Ecto neural progenitor cell (in vitro differentiated cells): ENCODE measurements around the gene CHDH.

Source experiments
- DNase-seq: peaks from one replicate; pipeline ENCODE4 v3.0.0-alpha.2; 2018; ENCODE audit warnings: low spot score

Gene CHDH

DNA sequence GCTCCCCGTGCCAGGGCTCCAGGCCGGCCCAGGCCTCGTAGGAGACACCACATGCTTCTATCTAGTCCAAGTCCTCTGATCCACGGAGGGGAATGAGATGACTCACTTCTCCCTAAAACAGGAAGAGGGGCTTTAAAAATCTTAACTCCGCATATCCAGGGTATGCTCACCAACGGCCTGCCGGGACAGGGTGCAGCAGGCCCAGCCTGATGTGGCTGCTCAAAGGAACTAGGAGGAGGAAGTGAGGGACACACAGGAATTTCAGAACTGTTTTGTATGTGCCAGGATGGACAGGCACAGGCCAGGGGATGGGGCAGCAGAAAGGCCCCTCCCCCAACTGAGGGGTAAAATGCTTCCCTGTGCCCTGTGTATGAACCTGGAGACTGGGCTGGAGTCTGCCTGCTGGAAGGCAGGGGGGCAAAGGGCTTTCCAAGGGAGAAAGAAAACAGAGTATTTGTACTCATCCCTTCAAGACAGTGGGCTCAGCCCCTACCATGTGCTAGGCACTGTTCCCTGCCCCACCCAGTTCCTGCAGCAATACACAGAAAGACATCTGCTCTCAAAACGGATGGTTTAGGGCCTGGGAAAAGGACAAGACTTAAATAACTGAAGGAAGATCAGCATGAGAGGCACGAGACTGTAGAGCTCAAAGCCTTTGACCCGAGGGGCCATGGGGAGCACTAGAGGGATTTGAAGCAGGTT is 22.1 kb downstream of the CHDH start:
- no peak for DNase-seq

DNA sequence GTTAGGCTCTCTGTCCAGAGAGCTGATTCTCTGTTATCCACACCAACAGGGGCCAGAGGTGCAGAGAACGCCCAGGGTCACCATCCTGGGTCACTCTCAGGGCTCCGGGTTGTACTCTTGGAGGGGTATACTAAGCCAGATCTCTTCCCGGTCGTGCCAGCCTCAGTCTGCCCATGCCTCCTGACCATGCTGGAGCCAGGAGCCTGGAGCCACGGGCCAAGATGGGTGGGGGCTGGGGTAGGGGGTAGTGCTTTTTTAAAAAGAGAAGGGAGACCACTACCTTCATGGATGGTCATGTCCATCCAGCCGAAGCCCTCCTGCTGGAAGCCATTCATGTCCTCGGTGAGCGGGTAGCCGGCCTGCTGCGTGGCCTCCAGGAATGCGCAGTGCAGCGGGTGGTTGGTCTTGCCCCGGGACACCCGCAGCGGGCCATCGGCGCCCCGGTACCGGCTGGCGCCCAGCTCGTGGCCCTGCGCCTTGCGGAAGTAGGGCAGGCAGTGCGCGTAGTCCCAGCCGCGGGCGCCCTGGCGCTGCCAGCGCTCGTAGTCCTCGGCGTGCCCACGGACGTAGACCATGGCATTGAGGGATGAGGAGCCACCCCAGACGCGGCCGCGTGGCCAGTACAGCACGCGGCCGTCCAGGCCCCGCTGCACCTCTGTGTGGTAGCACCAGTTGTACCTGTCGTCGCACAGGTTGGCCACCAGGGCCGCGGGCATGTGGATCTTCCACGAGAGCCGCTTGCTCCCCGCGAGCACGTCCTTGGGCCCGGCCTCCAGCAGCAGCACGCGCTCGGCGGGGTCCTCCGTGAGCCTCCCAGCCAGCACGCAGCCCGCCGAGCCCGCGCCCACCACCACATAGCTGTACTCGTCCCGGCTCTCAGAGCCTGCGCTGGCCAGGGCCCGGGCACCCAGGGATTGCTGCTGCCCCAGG is 22.9 kb downstream of the CHDH start:
- DNase-seq, result no peak

DNA sequence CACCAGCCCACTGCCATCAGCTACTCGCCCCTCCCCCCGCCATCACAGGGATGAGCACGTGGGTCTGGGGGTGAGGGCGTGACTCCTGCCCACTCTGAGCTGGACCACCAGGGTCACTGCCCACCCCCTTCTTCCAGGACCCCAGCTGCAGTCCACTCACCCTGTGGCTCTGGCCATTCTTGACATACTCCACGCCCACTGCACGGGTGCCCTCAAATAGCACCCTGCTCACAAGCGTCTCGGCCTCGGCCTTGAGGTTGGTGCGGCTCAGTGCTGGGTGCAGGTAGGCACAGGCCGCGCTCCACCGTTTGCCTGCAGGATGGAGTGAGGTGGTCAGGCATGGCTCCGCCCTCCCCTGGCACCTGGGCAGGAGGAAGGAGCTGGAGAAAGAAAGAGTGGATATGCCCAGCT is 23.9 kb downstream of the CHDH start:
- DNase-seq, result no peak

DNA sequence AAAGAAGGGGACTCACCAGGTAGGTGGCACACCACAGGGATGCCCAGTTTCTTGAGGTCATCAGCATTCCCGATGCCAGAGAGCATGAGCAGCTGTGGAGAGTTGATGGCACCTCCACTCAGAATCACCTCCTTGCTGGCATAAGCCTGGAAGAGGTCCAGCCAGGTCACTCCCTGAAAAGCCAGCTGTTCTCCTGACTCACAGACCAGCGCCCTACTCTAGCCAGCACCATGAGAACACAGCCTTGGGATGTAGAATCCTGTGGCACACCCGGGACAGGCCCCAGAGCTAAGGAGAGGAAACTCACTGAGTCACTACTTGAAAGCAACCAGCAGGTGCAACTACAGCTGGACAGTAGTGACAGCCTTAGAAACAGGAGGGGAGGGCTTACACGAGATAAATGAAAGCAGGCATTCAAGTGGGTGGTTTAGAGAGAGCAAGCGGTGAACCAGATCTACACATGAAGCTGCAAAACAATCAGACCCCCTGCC is 24.5 kb downstream of the CHDH start:
- DNase-seq, result no peak

DNA sequence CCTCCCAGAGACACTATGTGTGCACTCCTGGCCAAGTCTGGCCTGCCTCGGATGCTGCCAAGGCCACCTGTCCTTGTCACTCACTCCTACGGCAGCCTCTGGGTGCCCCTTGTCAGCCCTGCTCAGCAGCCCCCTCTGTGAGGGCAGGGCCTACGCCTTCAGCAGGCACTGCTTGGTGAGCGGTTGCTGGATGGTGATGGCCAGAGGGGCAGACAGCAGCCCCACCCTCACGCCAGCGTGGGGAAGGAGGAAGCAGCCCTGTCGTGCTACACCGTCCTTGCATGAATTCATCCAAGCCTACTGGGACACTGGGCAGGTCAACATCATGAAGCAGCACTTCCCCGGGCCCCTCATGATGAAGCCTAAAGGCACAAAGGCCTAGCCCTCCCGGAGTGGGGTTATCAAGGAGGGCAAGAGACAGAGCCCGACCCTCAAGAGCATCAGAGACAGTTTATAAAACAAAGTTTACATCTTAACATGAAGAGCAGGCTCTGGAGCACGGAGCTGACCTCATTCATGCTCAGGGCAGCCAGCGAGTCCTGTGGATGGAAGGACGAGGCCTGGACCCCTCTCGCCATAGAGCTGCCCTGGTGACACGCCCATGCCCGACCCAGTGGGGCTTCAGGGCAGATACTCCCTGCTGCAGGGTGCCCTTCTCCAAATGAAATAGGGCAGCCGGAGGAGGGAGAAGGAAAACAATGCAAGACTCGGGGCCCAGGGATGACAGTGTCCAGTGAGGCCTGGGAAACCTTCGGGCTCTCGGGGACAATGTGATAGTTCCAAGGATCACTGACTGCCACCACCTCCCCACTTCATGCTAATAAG is 25.3 kb downstream of the CHDH start:
- peak; percentile 42 for DNase-seq

DNA sequence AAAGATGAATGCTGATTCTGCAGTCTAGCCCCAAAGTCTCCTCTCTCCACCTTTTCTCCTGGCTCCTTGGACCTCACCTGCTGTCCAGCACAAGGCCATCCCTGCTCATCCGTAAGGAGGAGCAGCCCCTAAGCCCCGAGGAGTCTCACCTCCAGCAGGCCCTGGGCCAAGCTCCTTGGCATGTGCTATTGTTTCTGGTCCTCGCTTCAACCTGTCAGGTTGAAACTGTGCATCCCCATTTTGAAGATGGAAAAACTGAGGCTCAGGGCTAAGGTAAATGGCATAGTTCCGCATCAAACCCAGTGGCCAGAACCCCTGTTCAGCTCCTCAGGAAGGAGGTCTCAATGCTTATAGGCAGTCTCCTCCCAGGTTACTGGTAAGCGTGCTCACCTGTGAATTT is 26.1 kb downstream of the CHDH start:
- no peak for DNase-seq

DNA sequence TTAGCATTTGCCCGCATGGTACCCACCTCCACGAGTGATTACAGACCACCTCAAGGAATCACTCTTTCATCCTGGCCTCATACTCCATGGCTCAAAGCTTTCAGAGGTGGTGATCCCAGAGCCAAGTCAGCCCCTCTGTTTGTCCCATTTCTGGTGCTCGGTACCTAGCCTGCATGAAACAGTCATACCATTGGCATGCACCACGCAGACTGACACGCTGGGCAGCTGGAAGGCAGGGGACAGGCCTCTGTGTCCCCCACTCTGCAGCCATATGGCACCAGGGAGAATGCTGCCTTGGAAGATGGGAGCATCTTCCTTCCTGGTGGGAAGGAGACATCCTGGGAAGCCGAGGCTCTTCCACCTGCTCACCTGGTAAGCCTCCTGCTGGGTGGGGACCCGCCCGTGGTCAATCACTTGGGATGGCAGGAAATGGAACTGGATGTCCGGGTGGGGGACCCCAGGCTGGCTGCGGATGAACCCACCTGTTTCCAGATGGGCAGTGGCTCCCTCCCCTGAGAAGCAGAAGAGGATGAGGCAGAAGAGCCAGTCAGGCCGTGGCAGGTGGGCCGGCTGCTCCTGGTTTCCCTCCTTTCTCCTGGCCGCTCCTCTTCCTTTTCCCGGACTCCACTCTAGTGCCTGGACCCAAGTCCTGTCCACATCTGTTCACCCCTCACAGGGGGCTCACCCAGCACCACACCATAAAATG is 26.9 kb downstream of the CHDH start:
- DNase-seq, result no peak

DNA sequence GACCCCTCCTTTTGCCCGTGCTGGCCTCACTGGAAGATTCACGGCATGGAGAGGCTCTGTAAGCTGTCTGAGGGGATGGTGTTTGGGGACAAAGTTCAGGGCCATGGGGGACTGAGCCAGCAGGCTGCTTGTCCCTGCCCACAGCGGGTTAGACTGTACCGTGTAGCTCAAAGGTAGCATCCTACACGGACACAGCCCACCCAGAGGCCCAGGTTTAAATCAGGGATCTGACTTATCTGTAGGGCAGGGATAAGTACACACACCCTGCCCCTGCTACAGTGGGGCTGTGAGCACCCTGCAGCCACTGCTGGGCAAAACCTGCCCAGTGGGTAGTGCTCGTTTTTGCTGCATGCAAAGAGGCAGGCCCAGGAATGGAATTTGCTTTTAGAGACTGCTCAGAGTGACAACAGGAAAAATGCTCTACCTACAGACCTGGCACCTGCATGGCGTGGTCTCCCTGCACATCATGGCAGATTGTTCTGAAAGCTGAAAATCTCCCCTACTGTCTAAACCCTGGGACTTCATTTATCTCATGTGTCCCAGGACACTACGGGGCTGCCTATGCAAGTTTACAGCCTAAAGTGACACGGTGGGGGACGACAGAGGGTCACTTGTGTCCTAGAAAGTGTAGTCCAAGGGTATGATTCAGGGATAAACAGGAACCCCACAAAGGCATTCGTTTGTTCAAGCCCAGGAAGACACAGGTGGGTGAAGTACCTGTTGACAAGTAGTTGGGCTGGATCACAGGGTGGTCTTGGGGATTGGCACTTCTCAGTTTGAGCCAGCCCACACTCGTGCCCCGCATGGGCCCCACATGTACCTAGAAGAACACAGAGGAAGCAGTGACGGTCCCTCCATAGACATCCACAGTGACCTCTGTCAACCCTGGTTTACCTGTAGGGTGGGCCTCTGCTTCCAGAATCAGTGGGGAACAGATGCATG is 27.7 kb downstream of the CHDH start:
- no peak for DNase-seq

DNA sequence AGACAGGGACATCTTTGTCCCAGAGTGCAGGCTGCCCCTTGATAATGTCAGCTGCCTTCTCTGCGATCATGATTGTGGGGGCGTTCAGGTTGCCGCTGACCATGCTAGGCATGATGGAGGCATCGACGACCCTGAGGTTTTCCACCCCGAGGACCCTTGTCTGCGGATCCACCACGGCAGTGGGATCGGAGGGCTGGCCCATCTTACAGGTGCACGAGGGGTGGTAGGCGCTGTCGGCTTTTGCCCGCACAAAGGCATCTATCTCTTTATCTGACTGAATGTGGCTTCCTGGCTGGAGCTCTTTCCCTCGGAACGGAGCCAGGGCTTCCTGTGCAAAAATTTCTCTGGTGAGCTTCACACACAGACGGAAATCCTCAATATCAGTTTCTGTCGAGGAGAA is 28.4 kb downstream of the CHDH start:
- no peak for DNase-seq

DNA sequence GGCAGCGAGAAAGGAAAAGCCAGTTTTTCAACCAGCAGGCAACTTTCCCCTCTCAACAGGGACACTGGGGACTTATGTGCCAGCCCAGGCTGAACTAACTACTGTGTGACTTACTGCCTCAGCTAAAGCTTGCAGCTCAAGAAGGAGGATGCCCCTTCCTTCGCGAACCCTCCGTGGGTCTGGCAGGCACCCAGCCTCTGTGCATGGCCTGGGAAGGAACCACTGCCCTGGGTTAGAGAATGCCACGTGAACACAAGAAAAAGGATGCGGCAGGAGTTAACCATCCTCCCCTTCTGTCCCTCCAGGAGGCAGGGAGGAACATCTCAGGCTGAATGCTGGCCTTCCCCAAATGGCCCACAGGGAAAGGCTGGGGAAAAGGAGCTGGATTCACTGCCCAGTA is 29.0 kb downstream of the CHDH start:
- no peak for DNase-seq

DNA sequence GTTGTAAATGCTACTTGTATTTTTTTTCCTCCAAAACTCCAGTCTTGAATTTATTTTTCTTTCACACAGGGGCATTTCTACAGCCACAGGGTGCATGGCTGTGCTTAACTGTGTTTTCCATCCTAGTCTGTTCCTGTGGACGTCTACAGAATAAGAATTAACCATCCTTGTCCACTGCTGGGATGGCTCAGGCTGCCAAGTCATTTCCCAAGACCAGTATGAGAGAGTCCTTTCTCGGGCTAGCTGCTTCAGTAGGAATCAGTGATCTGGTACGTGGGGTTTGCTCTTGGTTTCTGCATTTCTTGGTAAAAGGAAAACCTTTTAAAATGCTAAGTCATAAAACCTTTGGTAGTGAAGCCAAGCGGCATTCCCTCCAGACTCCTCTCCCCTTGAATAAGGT is 29.8 kb downstream of the CHDH start:
- no peak for DNase-seq

DNA sequence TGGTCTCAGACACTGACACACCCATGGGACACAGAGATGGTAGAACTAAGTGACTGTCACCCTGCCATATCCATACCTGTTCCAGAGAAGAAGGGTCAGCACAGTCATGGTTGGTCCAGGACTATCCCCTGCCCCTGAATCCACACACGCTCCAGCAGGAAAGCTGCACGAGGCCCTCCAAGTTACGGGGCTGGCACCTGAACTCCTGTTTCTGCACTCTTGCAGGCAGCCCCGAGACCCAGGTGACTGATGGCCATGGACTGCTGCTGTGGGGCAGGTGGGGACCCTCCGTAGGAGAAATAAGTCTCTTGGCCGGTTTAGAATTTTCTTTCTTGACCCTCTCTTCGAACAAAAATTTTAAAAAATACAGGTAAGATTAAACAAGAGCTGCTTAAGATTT is 30.6 kb downstream of the CHDH start:
- no peak for DNase-seq

DNA sequence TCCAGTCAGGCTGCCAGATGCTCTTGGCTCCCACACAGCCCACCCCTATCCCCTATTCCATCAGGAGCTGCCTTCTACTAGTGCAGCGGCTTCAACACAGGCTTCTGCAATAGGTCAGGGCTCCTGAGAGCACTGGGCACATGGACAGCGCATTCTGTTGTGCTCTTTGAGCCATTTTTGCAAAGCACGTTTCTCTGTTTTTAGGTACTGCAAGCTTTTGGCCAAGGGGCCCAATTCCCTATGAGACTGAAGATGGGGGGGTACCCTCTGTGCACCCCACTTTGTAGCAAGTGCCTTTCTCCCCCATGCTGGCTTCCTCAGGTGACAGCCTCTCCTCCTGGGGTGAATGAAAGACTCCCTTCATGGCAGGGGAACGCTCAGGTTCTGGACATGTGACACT is 31.2 kb downstream of the CHDH start:
- DNase-seq, result no peak

DNA sequence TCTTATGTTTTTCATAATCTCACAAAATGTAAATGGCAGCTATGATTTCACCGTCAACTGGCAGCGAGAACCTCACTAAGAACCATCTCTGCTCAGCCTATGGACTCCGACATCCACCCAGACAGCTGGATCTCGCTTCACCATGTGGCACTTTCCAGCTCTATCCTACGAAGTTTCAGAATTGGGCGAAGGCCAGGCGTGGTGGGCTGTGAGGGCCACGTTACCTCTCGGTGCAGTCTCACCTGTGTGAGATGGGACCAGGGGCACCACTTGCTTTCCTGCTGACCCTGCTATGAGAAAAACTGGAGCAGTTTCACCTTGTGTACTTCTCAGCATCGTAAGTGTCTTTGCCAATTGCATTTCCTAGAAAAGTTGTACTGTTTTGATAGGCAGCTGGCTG is 32.3 kb downstream of the CHDH start:
- no peak for DNase-seq

DNA sequence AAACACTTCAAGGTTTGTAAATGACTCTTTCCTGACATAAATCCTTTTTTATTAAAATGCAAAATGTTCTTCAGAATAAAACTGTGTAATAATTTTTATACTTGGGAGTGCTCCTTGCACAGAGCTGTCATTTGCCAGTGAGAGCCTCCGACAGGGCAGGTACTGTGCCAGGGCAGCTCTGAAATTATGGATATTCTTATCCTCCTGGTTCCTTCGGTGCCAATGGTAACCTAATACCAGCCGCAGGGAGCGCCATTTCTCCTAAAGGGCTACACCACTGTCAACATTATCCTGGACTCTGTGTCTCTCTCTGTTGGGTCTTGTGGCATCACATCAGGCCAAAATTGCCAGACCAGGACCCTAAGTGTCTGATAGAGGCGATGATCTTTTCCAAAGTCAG is 33.0 kb downstream of the CHDH start:
- no peak for DNase-seq

DNA sequence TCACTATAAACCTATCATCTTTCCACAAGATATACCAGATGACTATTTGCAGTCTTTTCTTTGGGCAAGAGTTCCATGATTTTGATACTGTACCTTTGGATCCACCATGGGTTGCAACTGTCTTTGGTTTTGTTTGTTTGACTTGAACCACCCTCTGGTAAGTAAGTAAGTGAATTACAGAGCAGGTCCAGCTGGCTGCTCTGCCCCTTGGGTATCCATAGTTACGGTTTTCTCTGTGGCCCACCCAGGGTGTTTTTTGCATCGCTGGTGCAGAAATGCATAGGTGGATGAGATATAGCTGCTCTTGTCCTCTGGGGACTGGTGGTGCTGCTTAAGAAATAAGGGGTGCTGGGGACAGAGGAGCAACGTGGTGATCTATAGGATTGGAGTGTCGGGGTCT is 33.8 kb downstream of the CHDH start:
- DNase-seq, result no peak

DNA sequence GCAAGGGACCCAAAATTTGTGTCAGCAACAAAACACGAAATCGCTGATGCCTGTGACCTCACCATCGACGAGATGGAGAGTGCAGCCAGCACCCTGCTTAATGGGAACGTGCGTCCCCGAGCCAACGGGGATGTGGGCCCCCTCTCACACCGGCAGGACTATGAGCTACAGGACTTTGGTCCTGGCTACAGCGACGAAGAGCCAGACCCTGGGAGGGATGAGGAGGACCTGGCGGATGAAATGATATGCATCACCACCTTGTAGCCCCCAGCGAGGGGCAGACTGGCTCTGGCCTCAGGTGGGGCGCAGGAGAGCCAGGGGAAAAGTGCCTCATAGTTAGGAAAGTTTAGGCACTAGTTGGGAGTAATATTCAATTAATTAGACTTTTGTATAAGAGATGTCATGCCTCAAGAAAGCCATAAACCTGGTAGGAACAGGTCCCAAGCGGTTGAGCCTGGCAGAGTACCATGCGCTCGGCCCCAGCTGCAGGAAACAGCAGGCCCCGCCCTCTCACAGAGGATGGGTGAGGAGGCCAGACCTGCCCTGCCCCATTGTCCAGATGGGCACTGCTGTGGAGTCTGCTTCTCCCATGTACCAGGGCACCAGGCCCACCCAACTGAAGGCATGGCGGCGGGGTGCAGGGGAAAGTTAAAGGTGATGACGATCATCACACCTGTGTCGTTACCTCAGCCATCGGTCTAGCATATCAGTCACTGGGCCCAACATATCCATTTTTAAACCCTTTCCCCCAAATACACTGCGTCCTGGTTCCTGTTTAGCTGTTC is 34.9 kb downstream of the CHDH start:
- DNase-seq, result no peak

DNA sequence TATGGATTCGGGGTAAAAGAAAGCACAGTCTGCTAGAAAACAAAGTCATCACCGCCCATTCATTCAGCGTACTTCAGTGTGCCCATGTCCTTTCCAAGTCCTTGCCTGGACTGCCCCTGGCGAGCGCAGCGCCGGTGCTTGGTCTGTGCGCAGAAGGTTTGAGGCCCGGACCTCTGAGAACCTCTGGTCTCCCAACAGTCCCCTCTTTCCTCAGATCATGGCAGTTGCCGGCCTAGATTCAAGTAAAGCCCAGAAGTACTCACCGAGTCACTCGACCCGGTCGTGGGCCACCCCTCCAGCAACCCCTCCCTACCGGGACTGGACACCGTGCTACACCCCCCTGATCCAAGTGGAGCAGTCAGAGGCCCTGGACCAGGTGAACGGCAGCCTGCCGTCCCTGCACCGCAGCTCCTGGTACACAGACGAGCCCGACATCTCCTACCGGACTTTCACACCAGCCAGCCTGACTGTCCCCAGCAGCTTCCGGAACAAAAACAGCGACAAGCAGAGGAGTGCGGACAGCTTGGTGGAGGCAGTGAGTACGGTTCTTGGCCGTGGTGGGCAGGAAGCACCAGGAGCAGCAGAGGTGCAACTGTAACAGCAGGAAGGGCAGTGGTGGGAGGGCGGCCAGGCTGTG is 36.3 kb downstream of the CHDH start:
- DNase-seq, result no peak

DNA sequence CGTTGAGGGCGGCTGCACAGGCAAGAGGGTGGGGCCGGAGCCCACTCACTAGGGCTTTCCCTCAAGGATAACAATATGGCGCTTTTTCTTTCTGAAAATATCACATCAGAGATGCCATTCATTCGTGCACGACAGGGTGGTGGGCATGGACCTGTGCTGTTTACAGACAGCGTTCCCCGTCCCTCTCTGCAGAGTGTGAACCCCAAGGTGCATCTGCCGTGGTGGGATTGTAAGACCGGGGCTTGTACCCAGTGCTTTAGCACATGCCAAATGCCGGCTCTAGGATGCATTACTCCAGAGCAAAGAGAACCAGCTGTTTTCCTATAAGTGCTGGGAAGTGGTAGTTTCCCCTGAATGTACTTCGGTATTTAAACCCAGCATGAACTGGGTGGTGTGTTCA is 37.0 kb downstream of the CHDH start:
- no peak for DNase-seq
